GM19240 (cell line): ENCODE data around the gene SH3GL2.

Source experiments
- DNase-seq: peaks from one replicate; pipeline ENCODE4 v3.0.0; 2011; ENCODE audit warnings: low spot score; ENCODE audit not compliant: insufficient read length

SH3GL2 gene

DNA sequence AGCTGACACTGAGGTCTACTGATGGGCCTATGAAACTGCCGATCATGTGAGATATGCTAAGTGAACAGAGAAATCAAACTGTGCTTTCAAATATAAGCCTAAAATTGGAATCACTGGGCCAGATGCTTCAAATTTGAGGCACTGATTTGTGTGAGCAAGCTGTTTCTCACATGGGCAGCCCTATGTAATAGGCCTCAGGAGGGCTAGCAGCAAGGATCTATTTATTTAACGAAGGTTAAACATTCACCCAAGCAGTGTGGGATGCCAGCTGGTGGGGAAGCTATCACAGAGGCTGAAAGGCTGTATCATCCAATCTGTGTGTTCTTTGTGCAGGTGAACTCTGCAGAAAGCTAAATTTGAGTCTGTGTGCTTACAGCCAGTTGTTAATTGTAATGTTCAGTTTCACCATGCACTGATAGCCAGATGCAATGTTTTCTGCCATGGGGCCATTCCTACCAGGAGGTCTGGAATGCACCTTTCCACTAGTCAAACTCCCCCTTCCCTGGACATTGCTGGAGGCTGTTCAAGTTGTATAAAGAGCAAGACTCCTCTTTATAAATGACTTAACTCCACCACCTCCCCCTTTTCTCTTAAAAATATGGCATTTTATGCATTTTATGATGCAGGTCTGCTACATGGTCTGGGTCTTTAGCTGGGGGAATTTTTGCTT, 228.9 kb downstream of the SH3GL2 start:
- no peak for DNase-seq

- DNase-seq, result no peak
Measured at GRCh38 chr9:17810317-17810716, 231.5 kb downstream of the SH3GL2 start.

DNA sequence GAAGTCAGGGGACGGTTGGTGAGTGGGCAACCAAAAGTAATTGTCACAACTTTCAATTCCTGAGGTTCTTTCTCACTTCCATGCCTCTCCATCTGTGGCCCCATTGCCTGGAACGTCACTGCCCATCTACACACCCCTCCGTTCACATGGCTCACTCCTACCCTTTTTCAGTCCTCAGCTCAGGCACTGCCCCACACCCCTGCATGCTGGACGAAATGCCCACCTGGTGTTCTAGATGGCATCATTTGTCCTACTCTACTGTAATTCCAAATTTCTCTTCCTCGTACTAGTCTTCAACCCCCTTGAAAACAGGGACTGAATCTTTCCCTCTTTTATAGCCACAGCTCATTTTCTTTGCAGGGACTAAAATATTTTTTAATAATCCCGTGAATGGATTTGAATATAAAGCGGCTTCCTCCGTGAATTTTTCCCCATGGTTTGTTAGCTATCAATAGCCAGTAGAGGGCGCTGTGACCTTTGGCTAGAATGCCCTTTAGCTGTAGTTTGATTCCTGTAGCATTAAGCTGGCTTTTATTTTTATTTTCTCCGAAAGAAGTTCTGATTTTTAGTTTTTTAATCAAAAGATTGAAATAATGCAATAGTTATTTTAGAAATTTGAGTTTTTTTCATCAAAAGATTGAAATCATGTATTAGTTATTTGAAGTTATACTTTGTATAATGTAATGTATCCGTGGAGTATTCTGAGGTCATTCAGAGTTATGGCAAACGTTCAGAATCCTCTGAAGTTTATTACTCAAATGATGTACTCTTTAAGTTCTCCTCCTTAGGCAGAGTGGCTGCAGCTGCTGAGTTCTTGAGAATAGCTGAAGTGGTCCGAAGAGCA, 232.1 kb downstream of the SH3GL2 start:
- no peak for DNase-seq

- DNase-seq, result no peak
Measured at GRCh38 chr9:17813798-17814197, 234.9 kb downstream of the SH3GL2 start.

GRCh38 chr9:17816431-17817027, 237.7 kb downstream of the SH3GL2 start:
- DNase-seq, result no peak

DNA sequence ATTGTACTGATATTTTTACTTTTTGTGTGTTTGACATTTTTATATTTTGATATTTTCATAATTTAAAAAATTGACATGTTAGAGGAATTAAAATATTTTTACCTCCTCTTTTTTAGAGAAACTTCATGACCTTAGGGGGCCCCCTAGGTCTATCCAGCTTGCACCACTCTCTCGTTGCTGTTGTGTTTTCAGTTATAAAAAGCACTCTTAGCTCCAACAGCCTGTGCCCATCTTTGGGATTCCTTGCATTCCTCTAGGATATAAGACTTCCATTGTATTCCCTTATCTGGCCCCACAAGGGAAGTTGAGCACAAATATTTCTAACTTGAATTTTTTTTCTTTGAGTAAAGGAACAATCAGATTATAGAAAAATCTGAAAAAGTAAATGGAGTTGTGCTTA, 245.3 kb downstream of the SH3GL2 start:
- no peak for DNase-seq

GRCh38 chr9:17824616-17825264, 245.9 kb downstream of the SH3GL2 start:
- no peak for DNase-seq

GRCh38 chr9:17825265-17825659, 246.4 kb downstream of the SH3GL2 start:
- DNase-seq, result no peak

DNA sequence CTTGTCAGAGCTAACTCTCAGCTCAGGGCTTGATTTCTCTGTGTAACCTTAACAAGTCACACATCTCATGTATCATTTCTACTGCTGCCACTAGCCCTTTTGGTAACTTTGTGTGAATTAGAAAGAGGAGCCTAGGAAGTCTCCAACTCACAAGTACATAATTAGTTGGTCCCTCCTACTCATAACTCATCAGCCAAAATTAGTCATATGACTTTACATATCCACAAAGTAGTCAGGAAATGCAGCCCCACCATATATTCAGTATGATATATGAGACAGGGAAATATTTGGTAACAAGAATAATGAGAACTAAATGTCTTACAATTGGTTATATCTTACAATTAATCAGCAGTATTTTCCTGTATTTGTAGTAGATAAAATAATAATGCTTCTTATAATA, 250.2 kb downstream of the SH3GL2 start:
- DNase-seq, result no peak

DNA sequence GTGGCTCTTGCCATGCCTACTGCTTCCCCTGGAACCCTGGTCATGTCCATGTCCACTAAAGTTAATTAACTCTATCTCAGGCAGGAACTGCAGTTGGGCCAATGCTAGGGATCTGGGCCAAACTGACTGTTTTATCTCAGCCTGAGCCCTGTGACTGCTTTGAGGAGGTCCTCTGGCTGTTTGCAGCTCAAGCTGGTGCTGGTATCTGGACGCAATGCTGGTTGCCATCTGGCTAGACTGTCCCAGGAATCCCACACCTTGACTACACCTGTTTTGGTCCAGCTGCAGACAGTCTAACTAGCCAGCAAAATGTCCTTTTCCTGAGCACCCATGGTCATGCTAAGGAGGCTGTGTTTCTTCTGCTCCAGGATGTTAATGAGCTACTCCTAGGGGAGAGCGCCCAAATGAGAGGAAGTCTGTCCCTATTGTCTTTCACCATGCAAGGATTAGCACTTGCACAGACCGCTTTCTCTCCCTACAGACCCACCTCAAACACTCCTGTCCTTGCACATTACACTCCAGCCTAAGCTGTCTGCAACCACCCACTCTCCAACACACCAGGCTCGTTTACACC, 251.0 kb downstream of the SH3GL2 start:
- no peak for DNase-seq

DNA sequence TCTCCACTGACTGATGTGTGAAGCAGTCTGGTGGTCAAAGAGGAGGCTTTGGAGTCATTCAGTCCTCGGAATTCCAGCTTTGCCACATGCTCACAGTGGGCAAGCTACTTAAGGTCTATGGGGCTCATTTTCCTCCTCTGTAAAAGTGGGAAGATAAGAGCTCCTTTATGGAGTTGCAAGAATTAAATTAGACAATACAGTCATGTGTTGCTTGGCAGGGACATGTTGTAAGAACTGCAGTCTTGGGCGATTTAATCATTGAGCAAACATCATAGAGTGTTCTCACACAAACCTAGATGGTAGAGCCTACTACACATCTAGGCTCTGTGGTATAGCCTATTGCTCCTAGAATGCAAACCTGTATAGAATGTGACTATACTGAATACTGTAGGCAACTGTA, 253.9 kb downstream of the SH3GL2 start:
- DNase-seq, result no peak

DNA sequence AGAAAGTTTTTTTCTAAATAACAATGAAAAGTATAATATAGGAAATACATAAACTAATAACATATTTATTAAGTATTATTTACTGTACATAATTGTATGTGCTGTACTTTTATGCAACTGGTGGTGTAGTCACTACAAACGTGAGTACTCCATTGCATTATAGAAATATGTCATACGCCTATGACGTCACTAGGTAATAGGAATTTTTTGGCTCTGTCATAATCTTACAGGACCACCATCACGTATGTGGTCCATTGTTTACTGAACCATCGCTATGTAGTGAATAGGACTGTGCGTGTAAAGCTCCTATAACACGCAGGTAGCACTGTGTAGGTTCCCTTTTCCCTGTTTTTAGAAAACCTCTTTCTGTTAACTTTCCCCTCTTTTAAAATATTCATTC, 255.0 kb downstream of the SH3GL2 start:
- DNase-seq, result no peak

DNA sequence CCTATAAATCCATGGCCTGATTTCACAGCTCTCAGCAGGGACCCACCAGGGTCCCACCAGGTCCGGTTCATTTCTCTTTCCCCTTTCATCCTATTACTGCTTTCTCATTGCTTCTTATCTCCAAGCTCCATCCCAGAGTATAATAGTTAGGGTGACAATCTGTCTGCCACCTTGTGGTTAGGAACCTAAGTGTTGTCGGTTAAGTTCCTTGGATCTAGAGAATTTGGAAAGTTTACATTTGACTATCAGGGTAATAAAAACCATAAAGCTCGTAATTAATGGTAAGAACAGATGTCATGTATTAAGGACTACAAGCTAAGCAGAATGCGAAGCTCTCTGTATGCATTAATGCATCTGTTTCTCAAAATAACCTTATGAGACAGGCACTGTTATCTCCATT, 259.1 kb downstream of the SH3GL2 start:
- no peak for DNase-seq

GRCh38 chr9:17839776-17840175, 260.9 kb downstream of the SH3GL2 start:
- no peak for DNase-seq

DNA sequence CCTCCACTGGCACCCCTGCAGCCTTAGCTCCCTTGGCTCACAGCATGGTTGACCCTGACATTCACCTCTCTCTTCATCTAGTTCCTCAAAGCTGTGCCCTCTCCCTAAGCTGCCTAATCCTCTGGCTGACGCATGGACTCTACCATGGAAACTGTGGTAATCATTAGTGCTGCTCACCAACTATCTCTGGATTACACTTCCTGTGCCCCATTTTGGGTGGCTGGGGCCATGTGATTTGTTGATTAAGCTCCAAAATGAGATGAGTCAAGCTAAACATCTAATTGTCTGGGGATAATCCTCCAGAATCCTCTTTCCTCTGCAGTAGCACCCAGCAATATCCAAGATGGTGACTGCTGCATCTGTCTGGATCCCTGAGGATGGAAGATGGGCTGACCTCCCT, 264.4 kb downstream of the SH3GL2 start:
- DNase-seq, result no peak
